Activated T-cell treated with anti-CD3 and anti-CD28 coated beads for 4 hours (primary cell): ENCODE data around the gene SLC22A3.
"Not testable (repeated sequence)": the region's sequence is repeated elsewhere in the genome, so short reads cannot be mapped to it uniquely, and the experiment has no call there.

ENCODE experiments used
- DNase-seq: peaks from one replicate; pipeline ENCODE4 v3.0.0-alpha.2; 2020

Gene SLC22A3

GRCh38 chr6:160348223-160349019 lies at the start of gene SLC22A3:
Gene SLC22A3, plus strand, starts transcription at chr6:160348378. Its CDS starts 42 bp downstream, at chr6:160348420.
- DNase-seq, result no peak

GRCh38 chr6:160299559-160299958 lies 48.6 kb upstream of the SLC22A3 start:
- no peak for DNase-seq

- no peak for DNase-seq
These were observed 48.0 kb upstream of the SLC22A3 start for GRCh38 chr6:160300076-160300695.

- DNase-seq, result no peak
These were observed 46.8 kb upstream of the SLC22A3 start for GRCh38 chr6:160301339-160301738.

GRCh38 chr6:160302431-160303082 lies 45.6 kb upstream of the SLC22A3 start:
- DNase-seq, result not testable (repeated sequence)

- no peak for DNase-seq
These were observed 44.4 kb upstream of the SLC22A3 start for GRCh38 chr6:160303806-160304205.

GRCh38 chr6:160305926-160306713 lies 42.1 kb upstream of the SLC22A3 start:
- DNase-seq, result no peak

GRCh38 chr6:160309718-160310117 lies 38.5 kb upstream of the SLC22A3 start:
- DNase-seq, result no peak

- no peak for DNase-seq
These were observed 35.3 kb upstream of the SLC22A3 start for GRCh38 chr6:160312900-160313299.

- no peak for DNase-seq
These were observed 32.9 kb upstream of the SLC22A3 start for GRCh38 chr6:160315310-160315709.

- DNase-seq, result no peak
These were observed 31.9 kb upstream of the SLC22A3 start for GRCh38 chr6:160316261-160316660.

- DNase-seq, result no peak
These were observed 28.9 kb upstream of the SLC22A3 start for GRCh38 chr6:160319246-160319645.

GRCh38 chr6:160321729-160322505 lies 26.3 kb upstream of the SLC22A3 start:
- DNase-seq, result no peak

GRCh38 chr6:160327981-160328380 lies 20.2 kb upstream of the SLC22A3 start:
- DNase-seq, result no peak

GRCh38 chr6:160328447-160328846 lies 19.7 kb upstream of the SLC22A3 start:
- DNase-seq, result no peak

- no peak for DNase-seq
These were observed 19.0 kb upstream of the SLC22A3 start for GRCh38 chr6:160329188-160329587.

- DNase-seq, result no peak
These were observed 17.6 kb upstream of the SLC22A3 start for GRCh38 chr6:160330619-160331018.

- DNase-seq, result no peak
These were observed 17.0 kb upstream of the SLC22A3 start for GRCh38 chr6:160331204-160331603.

GRCh38 chr6:160331753-160332152 lies 16.4 kb upstream of the SLC22A3 start:
- no peak for DNase-seq

- no peak for DNase-seq
These were observed 15.1 kb upstream of the SLC22A3 start for GRCh38 chr6:160333101-160333500.

GRCh38 chr6:160333841-160334240 lies 14.3 kb upstream of the SLC22A3 start:
- DNase-seq, result no peak

- DNase-seq, result no peak
These were observed 12.0 kb upstream of the SLC22A3 start for GRCh38 chr6:160336200-160336599.
